PFSK-1 (cell line): ENCODE data around the gene NMUR2.

Source experiments
- POLR2AphosphoS5 ChIP-seq: IDR thresholded peaks from 2 replicates; pipeline ENCODE4 v1.6.1; 2012; ENCODE audit warnings: low read depth, mild to moderate bottlenecking, control low read depth, low read length, moderate library complexity
- SIN3A ChIP-seq: IDR thresholded peaks from 2 replicates; pipeline ENCODE4 v1.6.1; 2012; ENCODE audit warnings: mild to moderate bottlenecking, low read length, moderate library complexity, borderline replicate concordance; ENCODE audit not compliant: insufficient read depth

- TF ChIP-seq POLR2AphosphoS5: no peak
- no peak for TF ChIP-seq SIN3A
These were observed 26.3 kb downstream of the NMUR2 start for GRCh38 chr5:152378730-152379129.
